ENCODE results near the gene ECSCR.

DNA sequence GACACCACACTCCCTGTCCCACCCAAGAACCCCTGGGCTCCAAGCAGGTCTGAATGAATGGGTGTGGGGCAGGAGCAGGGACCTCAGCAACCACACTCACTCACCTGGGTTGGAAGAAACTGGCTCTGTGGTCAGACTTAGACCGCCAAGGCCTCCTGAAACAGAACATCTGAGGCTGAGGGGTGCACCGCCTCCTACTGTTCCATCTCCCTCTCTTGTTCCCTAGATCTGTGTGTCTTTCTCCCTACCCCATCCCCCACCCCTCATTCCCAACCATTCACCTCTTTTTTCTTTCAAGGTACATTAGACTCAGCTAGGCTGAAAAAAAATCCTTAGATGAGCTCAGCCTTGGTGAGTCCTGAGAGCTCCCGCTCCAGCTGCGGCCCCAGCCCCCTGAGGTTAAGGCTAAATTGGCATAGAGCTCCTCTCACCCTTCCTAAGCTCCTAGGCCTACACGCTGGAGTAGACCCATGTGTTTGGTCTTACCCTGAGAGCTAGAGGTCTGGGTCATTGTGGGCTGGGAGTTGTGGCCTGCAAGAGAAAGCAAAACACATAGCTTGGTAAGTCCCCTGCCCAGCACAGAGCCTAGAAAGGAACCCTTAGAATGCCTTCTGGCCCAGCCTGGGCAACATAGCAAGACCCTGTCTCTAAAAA is 4.8 kb downstream of the ECSCR start:
- TF ChIP-seq, protein P1, sequence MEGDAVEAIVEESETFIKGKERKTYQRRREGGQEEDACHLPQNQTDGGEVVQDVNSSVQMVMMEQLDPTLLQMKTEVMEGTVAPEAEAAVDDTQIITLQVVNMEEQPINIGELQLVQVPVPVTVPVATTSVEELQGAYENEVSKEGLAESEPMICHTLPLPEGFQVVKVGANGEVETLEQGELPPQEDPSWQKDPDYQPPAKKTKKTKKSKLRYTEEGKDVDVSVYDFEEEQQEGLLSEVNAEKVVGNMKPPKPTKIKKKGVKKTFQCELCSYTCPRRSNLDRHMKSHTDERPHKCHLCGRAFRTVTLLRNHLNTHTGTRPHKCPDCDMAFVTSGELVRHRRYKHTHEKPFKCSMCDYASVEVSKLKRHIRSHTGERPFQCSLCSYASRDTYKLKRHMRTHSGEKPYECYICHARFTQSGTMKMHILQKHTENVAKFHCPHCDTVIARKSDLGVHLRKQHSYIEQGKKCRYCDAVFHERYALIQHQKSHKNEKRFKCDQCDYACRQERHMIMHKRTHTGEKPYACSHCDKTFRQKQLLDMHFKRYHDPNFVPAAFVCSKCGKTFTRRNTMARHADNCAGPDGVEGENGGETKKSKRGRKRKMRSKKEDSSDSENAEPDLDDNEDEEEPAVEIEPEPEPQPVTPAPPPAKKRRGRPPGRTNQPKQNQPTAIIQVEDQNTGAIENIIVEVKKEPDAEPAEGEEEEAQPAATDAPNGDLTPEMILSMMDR (IDR thresholded peaks at IDR 0.05) = no peak
- TF ChIP-seq POLR2AphosphoS5 (IDR thresholded peaks at IDR 0.05) (no peak), POLR2A (IDR thresholded peaks at IDR 0.05) (no peak), EP300 (IDR thresholded peaks at IDR 0.05; ENCODE audit: low read depth) (no peak)

Data from transverse colon (tissue), 4 donors.